NCI-H2227 treated with DMSO at 0.1 percent for 48 hours (cell line): ENCODE results near the gene KMT5B.

Source experiments
- DNase-seq: peaks from one replicate; lab custom pipeline; 2025; lab: John Stamatoyannopoulos, UW

KMT5B gene

DNA sequence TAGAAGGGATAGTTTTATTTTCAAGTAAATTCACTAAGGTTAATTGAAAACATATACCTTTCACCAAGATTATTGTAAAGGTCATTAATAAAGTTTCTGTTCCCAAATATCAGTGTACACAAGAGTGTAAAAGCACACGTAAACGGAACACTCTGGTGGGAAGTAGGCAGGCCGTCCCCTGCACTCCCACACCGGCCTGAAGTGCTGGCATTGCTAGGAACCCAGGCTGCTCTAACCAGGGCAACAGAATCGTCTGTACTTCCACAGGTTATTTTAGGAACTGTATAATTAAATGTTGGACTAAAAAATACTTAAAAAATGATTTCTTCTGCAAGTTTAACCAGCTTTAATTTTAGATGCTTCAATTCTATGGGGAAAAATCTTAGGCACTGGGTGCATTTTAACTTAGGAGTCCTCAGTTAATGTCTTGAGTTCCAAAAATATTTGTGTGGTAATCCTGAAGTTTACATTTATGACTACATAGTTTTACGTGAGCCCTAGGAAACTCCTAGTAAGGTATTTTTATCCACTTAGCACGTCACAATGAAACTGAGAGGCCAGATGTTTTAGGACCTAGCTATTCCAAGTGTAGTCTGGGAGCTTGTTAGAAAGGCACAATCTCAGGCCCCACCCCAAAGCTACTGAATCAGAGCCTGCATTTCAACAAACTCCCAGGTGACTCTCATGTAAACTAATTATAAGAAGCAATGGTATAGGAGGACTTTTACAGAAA, 31.2 kb downstream of the KMT5B start:
- DNase-seq, result no peak

DNA sequence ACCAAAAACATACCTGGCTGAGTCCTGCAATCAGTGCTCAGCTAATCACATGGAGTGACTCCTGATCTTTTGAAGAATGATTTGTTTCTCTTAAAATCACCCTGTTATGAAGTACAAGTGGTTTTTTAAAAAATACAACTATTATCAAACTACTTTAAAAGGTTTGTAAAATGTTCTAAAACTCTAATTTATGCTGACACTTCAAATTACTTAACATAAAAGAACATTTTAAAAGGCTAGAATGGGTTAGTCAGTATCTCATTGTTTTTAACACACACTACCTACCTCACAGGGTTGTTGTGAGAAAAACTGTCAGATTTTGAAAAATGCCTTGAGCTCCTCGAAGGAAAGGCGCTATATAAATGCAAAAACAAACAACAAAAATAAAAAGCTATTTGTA, 33.2 kb downstream of the KMT5B start:
- no peak for DNase-seq

DNA sequence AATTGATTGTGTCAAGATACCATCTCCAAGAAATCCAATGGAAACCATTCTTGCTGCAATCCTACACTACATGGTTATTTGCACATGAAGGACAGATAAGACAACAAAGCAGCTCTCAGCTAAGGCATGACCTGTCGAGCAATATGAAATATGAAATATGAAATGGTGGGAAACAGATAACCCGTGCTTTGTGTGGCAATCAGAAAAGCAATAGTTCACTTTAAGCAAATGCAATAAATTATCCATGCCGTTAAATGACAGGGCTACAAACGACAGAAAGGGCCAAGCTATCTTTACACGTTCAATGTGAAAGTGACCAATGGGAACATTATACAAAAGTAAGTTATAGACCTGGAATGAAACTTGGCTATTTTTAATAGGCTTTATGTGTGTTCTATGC, 35.2 kb downstream of the KMT5B start:
- no peak for DNase-seq

DNA sequence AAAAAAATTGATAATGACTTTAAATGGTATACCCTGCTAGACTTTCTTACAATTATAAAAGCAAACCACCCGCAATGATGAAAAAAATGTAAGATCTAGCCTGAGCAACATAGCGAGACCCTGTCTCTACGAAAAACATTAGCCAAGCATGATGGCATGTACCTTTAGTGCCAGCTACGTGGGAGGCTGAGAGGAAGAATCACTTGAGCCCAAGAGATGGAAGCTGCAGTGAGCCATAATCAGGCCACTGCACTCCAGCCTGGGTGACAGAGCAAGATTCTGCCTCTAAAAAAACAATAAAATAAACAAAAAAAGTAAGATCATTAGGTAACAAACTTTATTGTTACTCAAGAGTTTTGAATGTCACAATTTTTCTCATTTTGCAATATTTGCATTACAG, 39.2 kb downstream of the KMT5B start:
- DNase-seq, result no peak

DNA sequence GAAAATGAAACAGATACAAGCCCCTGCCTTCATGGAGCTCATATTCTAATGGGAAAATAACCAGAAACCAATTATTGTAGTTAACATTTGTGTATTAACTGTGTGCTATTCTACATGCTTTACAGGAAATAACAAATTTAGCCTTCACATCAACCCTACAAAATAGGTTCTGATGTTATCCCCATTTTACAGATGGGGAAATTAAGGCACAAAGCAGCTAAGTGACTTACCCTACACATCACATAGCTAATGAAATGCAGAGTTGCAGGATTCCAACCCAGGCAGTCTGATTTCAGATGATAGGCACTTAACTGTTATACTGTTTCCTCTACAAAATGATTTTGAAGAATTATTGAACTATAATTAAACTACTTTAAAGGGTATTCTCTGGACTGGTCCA, 43.7 kb downstream of the KMT5B start:
- DNase-seq, result no peak

DNA sequence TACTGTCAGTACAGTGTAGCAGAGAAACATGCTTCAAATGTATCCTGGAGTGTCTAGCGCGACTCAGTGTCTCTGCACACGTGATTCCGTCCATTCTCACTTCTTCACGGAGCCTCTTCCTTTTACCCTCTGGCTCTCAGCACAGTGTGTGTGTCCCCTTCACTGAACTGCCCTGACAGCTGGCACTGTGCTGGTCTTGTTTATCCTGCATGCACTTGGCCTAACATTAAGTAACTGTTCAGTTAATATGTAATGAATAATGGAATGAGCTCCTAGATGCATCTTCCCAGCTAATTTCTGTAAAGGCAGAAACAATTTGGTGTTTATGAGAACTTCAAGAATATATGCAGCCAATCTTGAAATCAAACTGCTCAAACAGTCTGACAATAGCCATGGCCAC, 44.4 kb downstream of the KMT5B start:
- DNase-seq, result no peak

DNA sequence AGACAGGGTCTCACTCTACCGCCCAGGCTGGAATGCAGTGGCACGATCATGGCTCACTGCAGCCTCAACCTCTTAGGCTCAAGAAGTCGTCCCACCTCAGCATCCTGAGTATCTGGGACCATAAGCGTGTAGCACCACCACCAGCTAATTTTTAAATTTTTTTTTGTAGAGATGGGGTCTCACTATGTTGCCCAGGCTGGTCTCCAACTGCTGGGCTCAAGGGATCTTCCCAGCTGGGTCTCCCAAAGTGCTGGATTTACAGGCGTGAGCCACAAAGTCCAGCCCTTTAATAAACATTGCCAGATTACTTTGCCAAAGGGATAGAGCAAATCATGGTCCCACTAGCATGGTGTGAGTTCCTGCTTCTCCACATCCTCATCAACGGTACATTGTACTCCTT, 45.6 kb downstream of the KMT5B start:
- no peak for DNase-seq

DNA sequence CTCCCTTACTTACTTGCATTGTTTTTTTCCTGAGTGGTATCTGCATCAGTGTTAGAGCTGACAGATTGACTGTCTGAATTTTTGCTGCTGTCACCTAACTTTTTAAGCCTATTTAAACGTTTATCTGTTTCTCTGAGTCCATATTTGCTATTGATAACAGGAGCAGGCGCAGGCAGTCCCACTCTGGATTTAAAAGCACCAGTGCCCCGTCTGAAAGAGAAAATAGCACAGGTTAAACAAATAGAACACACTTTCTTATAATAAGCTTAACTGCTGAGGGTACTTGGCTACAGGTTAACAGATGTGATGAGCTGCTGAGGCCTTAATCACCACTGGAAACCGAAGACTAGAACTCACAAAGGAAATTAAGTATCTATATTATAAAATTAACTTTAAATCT, 46.1 kb downstream of the KMT5B start:
- no peak for DNase-seq

DNA sequence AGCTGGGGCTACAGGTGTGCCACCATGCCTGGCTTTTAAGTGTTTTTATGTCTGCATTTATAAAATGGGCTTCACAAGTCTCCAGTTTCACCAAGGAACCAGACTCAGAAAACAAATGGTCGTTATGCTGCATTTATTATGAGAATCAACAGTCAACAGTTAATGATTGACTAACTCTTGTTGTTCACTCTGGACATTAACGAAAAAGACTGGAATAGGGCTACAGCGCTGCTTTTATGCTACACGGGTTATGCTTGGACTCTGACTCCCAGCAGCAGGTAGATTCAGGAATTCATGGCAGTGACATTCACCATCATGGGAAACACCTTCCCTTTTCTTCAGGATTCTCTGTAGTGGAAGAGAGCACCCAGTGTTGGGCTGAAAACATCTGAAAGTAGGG, 47.5 kb downstream of the KMT5B start:
- no peak for DNase-seq

DNA sequence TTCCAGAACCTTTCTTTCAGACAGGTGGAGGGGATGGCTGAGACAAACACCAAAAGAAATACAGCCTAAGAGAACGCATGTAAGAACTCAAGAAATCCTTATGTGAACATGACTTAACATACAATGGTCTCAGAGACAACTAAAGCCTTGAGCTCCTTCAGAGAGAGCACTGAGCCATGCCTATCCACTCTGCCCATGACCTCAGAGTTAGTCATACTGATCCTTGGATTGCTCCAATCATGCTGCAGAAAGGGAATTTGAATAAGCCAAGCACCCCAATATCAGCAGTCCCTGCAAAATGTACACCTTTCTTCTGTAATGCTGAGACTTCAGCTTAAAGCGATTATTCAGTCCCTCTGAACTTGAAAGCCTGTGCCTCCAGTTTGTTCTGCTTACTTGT, 48.7 kb downstream of the KMT5B start:
- no peak for DNase-seq

DNA sequence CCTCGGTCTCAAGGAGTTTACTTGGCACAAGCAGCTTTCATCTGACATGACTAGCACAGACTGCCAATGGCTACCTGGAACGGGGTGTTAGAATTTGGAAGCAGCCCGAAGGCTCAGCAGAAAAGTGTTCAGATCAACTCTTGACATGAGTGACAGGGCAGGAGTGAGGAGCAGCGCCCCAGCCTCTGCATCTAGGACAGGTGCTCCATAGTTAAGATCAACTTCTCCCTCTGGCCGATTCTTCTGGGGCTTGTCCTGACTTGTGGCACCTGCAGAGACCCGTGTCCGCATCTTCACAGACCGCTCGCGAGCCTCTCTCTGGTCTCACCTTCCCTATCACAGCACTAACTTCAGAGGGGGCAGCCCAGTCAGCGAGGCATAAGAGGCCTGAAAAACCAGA, 49.4 kb downstream of the KMT5B start:
- no peak for DNase-seq

DNA sequence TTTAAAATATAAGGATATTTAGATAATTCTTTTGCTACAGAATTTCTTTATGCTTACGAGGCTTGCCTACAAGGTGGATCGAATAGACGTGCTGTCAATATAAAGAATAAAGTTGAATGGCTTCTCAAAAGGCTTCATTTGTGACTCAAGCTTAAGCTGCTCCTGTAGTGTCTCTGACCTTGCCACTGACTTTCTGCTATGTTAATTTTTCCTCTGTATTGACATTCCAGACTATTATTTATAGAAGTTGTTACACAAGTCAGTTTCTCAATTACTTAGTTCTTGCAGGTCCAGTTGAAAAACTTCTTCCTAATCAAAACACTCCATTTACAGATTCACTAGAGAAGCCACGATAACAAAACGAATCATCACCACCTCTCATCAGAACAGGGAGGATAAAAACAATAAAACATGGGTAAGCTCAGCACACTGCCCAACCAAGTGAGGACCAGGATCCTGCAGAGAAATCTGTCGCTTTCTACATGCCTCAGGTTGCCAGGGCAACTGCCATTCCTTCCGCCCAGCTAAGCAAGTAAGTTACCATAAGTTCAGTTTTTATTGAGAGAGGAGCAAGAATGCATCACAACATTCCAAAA, 52.9 kb downstream of the KMT5B start:
- no peak for DNase-seq

DNA sequence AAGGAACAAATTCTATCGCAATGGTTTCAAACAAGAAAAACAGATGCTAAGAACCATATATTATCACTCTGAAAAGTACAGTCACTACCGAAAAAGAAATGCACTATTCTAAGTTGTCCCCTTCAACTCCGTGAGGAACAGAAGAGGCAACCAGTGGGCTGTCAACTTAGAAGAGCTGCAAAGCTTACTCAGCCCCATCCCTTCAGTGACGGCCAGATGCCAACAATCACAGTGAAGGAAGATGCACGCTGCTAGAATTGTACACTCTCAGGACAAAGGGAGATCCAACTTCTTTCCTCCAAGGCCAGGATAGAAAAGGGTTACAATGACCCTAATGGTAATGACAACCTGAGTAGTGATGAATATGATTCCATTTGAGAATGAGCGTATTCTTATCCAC, 53.4 kb downstream of the KMT5B start:
- no peak for DNase-seq

DNA sequence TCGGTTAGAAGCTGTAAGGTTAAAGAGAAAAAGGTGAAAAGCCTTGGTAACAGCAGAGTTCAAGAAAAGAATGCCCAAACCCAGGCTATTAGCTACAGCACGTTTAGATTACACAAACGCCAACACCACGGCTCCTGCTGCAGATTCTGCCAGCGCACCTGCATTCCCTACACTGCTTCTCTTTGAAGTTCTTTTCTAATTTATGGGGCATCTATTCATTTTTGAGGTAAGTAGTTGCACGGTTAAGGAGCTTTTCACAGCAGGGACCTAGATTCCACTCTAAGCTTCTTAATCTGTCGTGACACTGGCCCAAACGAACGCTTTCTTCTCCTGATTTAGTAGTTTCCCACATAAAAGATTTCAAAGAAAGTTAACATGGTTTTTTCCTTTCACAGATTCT, 53.9 kb downstream of the KMT5B start:
- DNase-seq, result no peak

DNA sequence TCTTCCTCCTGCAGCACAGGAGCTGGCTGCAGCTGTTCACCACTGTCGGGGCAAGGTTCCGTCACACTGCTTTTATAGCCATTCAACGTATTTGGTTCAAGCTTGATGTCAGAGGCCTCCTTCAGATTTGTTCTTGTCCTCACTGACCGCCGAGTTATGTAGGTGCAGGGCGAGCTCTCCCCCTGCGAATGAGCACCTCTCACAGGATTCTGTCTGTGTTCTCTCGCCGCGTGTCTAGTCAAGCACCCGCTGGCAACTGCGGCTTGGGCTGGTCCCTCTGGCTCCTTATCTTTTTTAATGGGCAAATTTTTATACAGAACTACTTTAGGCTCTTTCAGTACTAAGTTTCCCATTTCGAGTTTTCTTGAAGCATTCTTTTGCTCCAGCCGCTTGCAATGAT, 54.5 kb downstream of the KMT5B start:
- no peak for DNase-seq

DNA sequence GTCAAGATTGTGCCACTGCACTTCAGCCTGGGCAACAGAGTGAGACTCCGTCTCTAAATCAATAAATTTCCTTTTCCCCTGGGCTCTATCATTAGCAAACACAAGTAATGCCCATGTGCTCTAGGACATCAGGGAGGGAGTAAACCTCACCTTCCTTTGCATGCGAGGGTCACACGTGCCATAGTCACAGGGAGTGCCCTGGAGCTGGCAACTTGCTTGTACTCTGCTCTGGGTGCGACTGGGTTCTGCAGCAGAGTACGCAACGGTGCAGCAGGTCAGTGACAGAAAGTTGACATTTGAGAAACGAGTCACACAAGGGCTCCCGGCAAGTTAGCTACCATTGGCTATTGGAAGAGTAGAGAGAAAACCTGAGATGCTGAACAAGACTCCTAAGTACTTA, 59.4 kb downstream of the KMT5B start:
- DNase-seq, result no peak

DNA sequence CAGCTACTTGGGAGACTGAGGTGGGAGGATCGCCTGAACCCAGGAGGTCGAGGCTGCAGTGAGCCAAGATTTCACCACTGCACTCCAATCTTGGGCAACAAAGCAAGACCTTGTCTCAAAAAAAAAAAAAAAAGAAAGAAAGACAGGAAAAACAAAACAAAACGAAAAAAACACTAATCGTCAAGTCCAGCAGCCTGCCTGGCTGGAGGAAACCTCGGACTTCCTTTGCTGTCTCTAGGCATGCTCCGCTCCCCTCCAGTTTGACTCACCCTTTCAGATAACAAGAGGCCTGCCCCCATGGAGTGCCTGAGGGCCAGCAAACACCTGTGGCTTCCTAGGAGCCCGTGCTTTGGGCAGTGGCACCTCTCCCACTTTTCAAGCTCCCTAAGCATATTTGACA, 63.1 kb downstream of the KMT5B start:
- peak; percentile 39 for DNase-seq

DNA sequence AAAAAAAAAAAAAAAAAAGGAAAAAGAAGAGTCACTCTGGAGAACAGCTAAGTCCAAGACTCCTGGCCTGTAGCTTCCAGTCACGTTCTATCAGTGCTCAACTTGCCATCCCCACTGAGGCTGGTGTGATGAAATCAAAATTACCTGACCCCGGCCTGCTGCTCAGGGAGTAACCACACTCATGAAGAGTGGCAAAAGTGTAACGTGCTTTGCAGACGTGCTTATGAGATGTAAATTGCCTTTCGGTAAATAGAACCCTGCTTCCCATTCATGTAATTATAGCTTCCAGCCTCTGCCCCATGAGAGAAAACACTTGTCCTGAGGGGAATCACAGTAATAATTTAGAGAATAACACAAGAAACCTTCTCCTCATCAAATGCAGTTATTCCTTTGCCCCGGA, 63.7 kb downstream of the KMT5B start:
- DNase-seq, result peak; percentile 91

DNA sequence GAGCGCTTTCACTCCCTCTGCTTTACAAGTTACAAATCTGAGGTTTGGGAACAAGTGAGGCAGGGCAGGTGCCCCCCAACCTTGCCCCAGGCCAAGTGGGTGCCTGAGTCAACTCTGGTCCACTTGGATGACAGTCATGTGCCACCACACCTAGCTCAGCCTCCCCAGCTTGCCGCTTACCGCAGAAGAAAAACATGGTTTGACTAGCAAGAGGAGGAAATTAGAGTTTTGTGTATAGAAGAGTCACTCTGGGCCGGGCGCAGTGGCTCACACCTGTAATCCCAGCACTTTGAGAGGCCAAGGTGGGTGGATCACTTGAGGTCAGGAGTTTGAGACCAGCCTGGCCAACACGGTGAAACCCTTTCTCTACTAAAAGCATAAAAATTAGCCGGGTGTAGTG, 64.2 kb downstream of the KMT5B start:
- DNase-seq, result no peak

DNA sequence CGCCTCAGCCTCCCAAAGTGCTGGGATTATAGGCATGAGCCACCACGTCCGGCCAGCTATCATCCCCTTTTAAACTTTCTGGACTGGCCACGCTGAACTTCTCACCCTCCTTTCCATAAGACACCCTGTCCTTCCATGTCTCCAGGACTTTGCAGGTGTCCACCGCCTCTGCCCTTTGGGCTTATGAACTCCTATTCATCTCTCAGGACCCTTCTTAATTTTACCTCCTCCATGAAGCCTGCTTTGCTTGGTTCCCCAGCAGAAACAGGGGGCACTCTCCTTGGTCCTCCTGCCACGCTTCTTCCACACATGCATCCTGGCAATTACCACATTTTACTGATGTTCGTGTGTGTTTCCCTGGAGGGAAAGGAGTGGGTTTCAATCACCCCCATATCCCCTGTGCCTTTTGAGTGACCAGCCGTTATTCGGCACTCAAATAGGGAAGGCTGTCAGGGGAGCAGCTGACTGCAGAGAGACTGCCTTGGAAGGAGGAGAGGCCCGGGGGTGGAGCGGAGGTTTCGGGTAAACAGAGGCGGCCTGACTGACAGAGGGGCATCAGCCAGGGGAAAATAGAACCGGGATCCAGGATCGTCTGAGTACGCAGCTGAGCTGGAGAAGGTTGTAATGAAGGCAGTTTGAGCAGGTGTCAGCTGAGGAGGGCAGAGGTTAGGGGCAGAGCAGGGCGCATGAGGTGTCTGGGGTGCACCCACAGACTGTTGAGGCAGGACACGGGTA, 64.9 kb downstream of the KMT5B start:
- DNase-seq, result no peak

DNA sequence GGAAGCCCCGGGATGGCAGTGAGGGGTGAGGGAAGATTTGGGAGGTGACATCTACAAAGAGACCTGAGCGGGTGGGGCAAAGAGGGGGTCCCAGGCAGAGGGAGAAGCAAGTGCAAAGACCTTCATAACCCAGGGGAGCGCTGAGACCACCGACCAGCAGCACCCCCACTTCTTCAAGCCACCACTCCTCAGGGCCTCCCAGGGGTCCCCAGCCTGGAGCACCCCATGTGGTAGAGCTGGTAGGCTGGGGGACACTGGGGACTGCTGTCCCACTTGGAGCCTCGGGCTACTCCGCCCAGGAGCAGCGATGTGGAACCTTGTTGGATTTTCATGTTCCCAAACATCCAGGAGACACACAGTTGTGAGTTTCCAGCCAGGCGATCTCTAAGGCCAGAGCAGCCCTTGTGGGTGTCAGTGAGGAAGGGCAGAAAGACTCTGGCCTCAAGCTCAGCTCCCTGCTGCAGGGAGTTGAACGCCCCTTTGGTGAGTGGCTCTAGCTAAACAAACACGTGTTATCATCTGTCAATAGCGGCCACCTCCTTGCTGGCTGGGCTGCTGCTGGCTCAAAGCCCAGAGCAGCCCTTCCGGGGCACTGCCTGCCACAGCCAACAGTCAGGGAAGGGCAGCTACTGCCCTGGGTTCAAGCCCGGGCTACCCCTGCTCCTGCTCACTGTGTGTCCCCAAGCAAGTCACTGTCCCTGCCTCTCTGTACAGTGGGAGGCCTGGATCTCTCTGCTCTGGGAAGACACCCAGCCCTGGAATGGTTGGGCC, 66.2 kb downstream of the KMT5B start:
- peak; percentile 32 for DNase-seq

DNA sequence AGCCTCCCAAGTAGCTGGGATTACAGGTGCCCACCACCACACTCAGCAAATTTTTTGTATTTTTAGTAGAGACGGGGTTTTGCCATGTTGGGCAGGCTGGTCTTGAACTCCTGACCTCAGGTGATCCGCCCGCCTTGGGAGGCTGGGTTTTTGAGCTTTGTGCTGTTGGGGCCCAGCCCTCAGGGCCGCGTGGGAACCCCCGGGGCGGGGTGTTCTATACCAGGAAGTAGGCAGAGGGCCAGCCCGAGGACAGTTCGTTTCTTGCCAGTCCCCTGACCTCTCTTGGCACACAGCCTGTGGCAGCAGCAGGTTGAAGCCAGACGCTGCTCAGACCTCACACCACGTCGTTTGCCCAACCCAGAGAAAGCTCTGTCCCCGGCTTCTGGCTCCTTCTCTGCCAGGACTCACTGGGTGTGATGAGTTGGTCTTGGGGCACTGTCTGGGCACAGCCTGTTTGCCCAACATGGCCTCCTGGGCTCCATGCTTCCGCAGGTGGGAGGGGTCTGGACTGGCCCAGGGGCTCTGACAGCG, 67.0 kb downstream of the KMT5B start:
- DNase-seq, result no peak
